Uterus (tissue), 4 donors: Measurements from ENCODE around the gene GSG1L2. TPM values are rescaled to one million over a fixed set of nuclear protein-coding genes. Genes with fewer than 3 reads are reported as not detected.

Experiments used
- DNase-seq, 2 donors: peaks; one replicate each; pipeline ENCODE4 v3.0.0-alpha.2; 2019 to 2020
- H3K27ac ChIP-seq, 2 donors: fragments of 200-600 bp; sonication (generic); 1 replicate in 1 of 2; 2 replicates in 1 of 2; pipeline ENCODE4 v1.5.1; 2016 to 2018
- H3K27me3 ChIP-seq, 2 donors: fragments of 200-600 bp; sonication (generic); one replicate each; pipeline ENCODE4 v1.5.1; 2018 to 2019; ENCODE audit warnings: control low read depth in 1 of 2
- H3K36me3 ChIP-seq, 2 donors: fragments of 200-600 bp; sonication (generic); one replicate each; pipeline ENCODE4 v1.5.1; 2019; ENCODE audit warnings: control low read depth in 1 of 2
- H3K4me1 ChIP-seq, 2 donors: fragments of 200-600 bp; sonication (generic); one replicate each; pipeline ENCODE4 v1.5.1; 2018 to 2019; ENCODE audit warnings: control low read depth in 1 of 2
- H3K4me3 ChIP-seq, 2 donors: fragments of 200-600 bp; sonication (generic); 1 replicate in 1 of 2; 2 replicates in 1 of 2; pipeline ENCODE4 v1.5.1; 2018 to 2019; ENCODE audit warnings: mild to moderate bottlenecking in 1 of 2
- H3K9me3 ChIP-seq, 2 donors: fragments of 200-600 bp; sonication (generic); one replicate each; pipeline ENCODE4 v1.5.1; 2019; ENCODE audit warnings: control low read depth in 1 of 2
- POLR2A ChIP-seq, 2 donors: fragments of 450-650 bp; IDR thresholded peaks; one replicate each; pipeline ENCODE4 v1.6.1; 2016; ENCODE audit warnings: antibody characterized with exemption in 2 of 2, mild to moderate bottlenecking in 1 of 2, moderate library complexity in 1 of 2
- intact Hi-C: fragments of 100-400 bp; cut with DNase I; formaldehyde crosslinking; loops from one replicate; pipeline ENCODE4 v1.15.1; 2023; ENCODE audit warnings: low total_unique reads
- total RNA-seq, 4 donors: library from RNA; depleted of rRNA in 3 of 4; stranded (reverse); fragments of >200 nt in 3 of 4; gene quantifications; one replicate each; pipeline versions ENCODE4 v1.1.0 to v1.2.4, GENCODE V29; 2014 to 2023
- TF ChIP-seq, protein P1 (sequence below), 4 experiments: fragments of 200-600 bp in 2 of 4; fragments of 450-650 bp in 2 of 4; sonication (generic) in 2 of 4; IDR thresholded peaks; one replicate each; pipeline ENCODE4 v1.5.1; 2016 to 2019; ENCODE audit warnings: antibody characterized with exemption in 4 of 4, mild to moderate bottlenecking in 2 of 4, moderate library complexity in 1 of 4
- donor health status: DM: yes; HTN: yes; CAD: no.

The GSG1L2 gene
- total RNA-seq, 4 donors from 2014 or later = not detected

DNA sequence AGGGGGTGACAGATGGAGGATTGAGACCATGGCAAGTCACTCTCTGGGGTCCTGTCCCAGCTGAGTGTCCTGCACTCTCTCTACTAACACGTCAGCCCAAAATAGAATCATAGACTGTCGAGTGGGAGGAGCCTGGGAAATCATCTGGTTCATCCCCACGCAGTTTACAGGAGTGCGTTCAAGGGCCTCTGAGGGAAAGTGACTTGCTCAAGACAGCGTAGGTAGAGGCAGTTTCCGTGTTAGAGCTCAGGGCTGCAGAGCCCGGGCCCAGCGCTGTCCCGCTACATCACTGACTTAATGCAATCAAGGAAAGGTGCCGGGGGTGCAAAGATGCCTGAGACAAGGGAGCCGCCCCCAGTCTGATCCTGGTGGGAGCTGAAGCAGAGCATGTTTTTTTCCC is 10.3 kb downstream of the GSG1L2 start:
- no peaks in the 10 kb centered on the region for H3K27me3 ChIP-seq
- H3K27ac ChIP-seq = no peak overlapping the region
- H3K4me1 ChIP-seq = no peaks in the 10 kb centered on the region
- H3K9me3 ChIP-seq = no peaks in the 10 kb centered on the region
- H3K4me3 ChIP-seq = no peak overlapping the region
- H3K36me3 ChIP-seq = no peaks in the 10 kb centered on the region
- no peak for DNase-seq
- intact Hi-C loops = no loop called here
- TF ChIP-seq POLR2A (IDR thresholded peaks at IDR 0.05) = no peak
- TF ChIP-seq, protein P1, sequence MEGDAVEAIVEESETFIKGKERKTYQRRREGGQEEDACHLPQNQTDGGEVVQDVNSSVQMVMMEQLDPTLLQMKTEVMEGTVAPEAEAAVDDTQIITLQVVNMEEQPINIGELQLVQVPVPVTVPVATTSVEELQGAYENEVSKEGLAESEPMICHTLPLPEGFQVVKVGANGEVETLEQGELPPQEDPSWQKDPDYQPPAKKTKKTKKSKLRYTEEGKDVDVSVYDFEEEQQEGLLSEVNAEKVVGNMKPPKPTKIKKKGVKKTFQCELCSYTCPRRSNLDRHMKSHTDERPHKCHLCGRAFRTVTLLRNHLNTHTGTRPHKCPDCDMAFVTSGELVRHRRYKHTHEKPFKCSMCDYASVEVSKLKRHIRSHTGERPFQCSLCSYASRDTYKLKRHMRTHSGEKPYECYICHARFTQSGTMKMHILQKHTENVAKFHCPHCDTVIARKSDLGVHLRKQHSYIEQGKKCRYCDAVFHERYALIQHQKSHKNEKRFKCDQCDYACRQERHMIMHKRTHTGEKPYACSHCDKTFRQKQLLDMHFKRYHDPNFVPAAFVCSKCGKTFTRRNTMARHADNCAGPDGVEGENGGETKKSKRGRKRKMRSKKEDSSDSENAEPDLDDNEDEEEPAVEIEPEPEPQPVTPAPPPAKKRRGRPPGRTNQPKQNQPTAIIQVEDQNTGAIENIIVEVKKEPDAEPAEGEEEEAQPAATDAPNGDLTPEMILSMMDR (IDR thresholded peaks at IDR 0.05) = no peak

DNA sequence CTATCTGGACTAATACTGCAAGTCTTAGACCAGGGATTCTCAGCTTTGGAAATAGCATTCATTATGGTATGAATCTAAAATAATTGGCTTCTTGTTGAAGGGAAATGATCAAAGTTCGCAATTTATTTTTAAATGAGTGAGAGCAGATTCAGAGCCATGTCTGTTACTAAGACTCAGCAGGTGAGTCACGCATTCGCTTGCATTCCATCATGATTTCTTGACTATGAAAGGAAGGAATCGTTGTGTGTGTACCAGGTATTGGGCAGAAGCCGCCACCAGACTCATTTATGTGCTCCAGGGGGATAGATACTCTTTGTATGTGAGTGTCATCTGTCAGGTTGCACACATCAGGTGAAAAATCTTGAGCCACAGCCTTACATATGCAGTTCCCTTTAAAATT is 10.8 kb downstream of the GSG1L2 start:
- intact Hi-C loops = no loop called here
- TF ChIP-seq, protein P1 (IDR thresholded peaks at IDR 0.05) = no peak
- no peak for TF ChIP-seq POLR2A (IDR thresholded peaks at IDR 0.05)
- H3K9me3 ChIP-seq = no peaks in the 10 kb centered on the region
- H3K27me3 ChIP-seq = no peaks in the 10 kb centered on the region
- H3K27ac ChIP-seq = no peak overlapping the region
- H3K4me3 ChIP-seq = no peak overlapping the region
- H3K4me1 ChIP-seq = no peaks in the 10 kb centered on the region
- H3K36me3 ChIP-seq = no peaks in the 10 kb centered on the region
- no peak for DNase-seq

DNA sequence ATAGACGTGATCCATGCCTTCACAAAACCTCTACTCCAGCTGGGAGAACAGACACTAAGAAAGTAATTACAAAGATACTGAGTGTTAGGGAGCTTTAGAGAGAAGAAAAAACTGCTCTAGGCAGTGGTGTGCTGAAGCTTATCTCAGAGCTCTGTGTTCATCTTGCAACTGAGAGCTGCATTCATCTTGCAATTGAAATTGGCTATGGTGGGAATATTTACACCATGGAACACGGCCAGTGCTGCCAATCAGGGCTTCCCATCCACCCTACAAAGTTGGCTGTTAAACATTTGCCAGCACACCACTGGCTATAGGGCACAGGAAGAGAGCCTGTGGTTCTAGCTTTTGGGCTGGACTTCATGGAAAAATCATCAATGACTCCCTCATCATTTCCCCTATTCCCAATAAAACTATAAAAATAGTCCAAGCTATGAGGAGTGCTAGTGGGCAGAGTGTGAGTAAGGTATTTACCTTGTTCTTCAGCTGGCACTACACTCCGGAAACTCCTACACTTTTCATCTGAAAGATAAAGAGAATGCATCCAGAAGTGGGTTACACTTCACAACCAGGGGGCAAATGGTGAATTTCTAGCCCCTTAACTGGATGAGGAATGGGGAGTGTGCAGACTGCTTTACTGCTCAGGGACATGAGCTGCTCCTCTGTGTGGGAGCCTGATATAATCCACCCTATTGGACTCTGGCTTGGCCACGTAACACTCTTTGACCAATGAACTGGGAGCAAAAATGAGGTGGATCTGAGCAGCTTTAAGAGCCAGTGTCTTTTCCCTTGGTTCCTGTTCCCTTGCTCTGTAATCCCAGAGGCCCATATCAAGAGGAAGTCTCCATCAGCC is 11.6 kb downstream of the GSG1L2 start:
- no peak for TF ChIP-seq POLR2A (IDR thresholded peaks at IDR 0.05)
- TF ChIP-seq, protein P1 (IDR thresholded peaks at IDR 0.05) = no peak
- DNase-seq = no peak
- H3K4me3 ChIP-seq = no peak overlapping the region
- H3K27ac ChIP-seq = no peak overlapping the region
- no peaks in the 10 kb centered on the region for H3K36me3 ChIP-seq
- intact Hi-C loops = no loop called here
- H3K4me1 ChIP-seq = no peaks in the 10 kb centered on the region
- H3K9me3 ChIP-seq = no peaks in the 10 kb centered on the region
- H3K27me3 ChIP-seq = no peaks in the 10 kb centered on the region

DNA sequence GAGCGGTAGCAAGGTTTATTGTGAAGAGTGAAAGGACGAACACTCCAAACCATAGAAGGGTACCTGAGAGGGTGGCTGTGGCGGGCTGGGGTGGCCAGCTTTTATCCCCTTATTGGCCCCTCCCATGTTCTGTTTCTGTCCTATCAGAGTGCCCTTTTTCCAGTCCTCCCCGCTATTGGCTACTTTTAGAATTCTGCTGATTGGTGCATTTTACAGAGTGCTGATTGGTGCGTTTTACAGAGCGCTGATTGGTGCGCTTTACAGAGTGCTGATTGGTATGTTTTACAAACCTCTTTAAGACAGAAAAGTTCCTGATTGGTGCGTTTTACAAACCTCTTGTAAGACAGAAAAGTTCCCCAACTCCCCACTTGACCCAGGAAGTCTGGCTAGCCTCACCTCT is 12.5 kb downstream of the GSG1L2 start:
- DNase-seq = no peak
- Histone ChIP-seq H3K4me1 (no peaks in the 10 kb centered on the region), H3K9me3 (no peaks in the 10 kb centered on the region), H3K27ac (no peak overlapping the region), H3K27me3 (no peaks in the 10 kb centered on the region), H3K4me3 (no peak overlapping the region), H3K36me3 (no peaks in the 10 kb centered on the region)
- intact Hi-C loops = no loop called here
- TF ChIP-seq, protein P1 (IDR thresholded peaks at IDR 0.05) = no peak
- no peak for TF ChIP-seq POLR2A (IDR thresholded peaks at IDR 0.05)

DNA sequence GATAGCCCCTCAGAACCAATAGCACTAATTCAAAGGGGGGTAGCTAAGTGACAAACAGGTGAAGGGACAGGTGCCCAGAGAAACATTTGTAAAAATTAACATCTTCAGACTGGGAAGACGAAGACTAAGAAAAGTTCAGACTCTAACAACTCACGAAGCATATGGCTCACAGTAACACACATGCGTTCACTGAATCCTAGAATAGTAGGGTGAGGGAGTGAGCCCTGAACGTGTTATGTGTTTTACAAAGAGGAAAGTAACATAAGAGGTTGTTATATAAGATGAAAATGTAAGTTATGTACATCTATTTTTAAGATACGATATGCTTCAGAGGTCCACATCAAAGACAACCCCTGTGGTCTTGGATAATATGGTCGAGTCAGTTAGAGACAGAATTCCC is 15.2 kb downstream of the GSG1L2 start:
- intact Hi-C loops = no loop called here
- Histone ChIP-seq H3K27ac (no peak overlapping the region), H3K4me3 (no peak overlapping the region), H3K27me3 (no peaks in the 10 kb centered on the region), H3K4me1 (no peaks in the 10 kb centered on the region), H3K9me3 (no peaks in the 10 kb centered on the region), H3K36me3 (no peaks in the 10 kb centered on the region)
- no peak for DNase-seq
- no peak for TF ChIP-seq POLR2A (IDR thresholded peaks at IDR 0.05)
- TF ChIP-seq, protein P1 (IDR thresholded peaks at IDR 0.05) = no peak
